Peyer's patch (tissue), 4 donors: ENCODE results near the gene BARD1. TPM values are rescaled to one million over a fixed set of nuclear protein-coding genes. Genes with fewer than 3 reads are reported as not detected.
"Not testable (repeated sequence)": the region's sequence is repeated elsewhere in the genome, so short reads cannot be mapped to it uniquely, and the experiment has no call there.

ENCODE experiments used
- DNase-seq, 3 donors: peaks; one replicate each; pipeline ENCODE4 v3.0.0-alpha.2; 2017 to 2019
- H3K27ac ChIP-seq, 4 donors: fragments of 200-600 bp; sonication (generic); one replicate each; pipeline ENCODE4 v1.5.1; 2016 to 2019
- H3K27me3 ChIP-seq, 2 donors: fragments of 200-600 bp; sonication (generic); one replicate each; pipeline ENCODE4 v1.5.1; 2019
- H3K36me3 ChIP-seq, 3 donors: fragments of 200-600 bp; sonication (generic); one replicate each; pipeline ENCODE4 v1.5.1; 2016 to 2019
- H3K4me1 ChIP-seq, 4 donors: fragments of 200-600 bp; sonication (generic); one replicate each; pipeline ENCODE4 v1.5.1; 2016 to 2019
- H3K4me3 ChIP-seq, 4 donors: fragments of 200-600 bp; sonication (generic); 1 replicate in 3 of 4; 2 replicates in 1 of 4; pipeline ENCODE4 v1.5.1; 2016 to 2019; ENCODE audit warnings: mild to moderate bottlenecking in 1 of 4
- H3K9me3 ChIP-seq, 4 donors: fragments of 200-600 bp; sonication (generic); one replicate each; pipeline ENCODE4 v1.5.1; 2016 to 2019; ENCODE audit warnings: mild to moderate bottlenecking in 1 of 4
- CTCF ChIP-seq, 6 experiments: fragments of 450-650 bp in 4 of 6; fragments of 200-600 bp in 2 of 6; sonication (generic) in 1 of 6; IDR thresholded peaks; one replicate each; pipeline ENCODE4 v1.5.1; 2017 to 2019; ENCODE audit warnings: antibody characterized with exemption in 6 of 6, mild to moderate bottlenecking in 3 of 6, moderate library complexity in 1 of 6
- POLR2A ChIP-seq, 2 donors: fragments of 450-650 bp; IDR thresholded peaks; one replicate each; pipeline ENCODE4 v1.5.1; 2017; ENCODE audit warnings: antibody characterized with exemption in 2 of 2, mild to moderate bottlenecking in 2 of 2, moderate library complexity in 2 of 2
- total RNA-seq, 4 donors: library from RNA; depleted of rRNA; stranded (reverse); fragments of >200 nt; gene quantifications; one replicate each; pipeline ENCODE4 v1.1.0, GENCODE V29; 2016

Gene BARD1
- total RNA-seq, 4 donors from 2014 or later, result 5.8 to 45.4 (median 7.2) TPM

GRCh38 chr2:214730248-214730647, 79.2 kb downstream of the BARD1 start:
- Histone ChIP-seq H3K4me3 (no peak overlapping the region), H3K4me1 (no peaks in the 10 kb centered on the region), H3K9me3 (no peaks in the 10 kb centered on the region), H3K27ac (no peak overlapping the region), H3K36me3 (no peaks in the 10 kb centered on the region), H3K27me3 (no peaks in the 10 kb centered on the region)
- TF ChIP-seq POLR2A (IDR thresholded peaks at IDR 0.05) (no peak), CTCF (IDR thresholded peaks at IDR 0.05) (no peak)
- DNase-seq, result no peak

- Histone ChIP-seq H3K4me3 (no peak overlapping the region), H3K27me3 (no peaks in the 10 kb centered on the region), H3K27ac (no peak overlapping the region), H3K4me1 (no peaks in the 10 kb centered on the region), H3K36me3 (no peaks in the 10 kb centered on the region), H3K9me3 (no peaks in the 10 kb centered on the region)
- TF ChIP-seq POLR2A (IDR thresholded peaks at IDR 0.05) (no peak), CTCF (IDR thresholded peaks at IDR 0.05) (no peak)
- no peak for DNase-seq
Measured at GRCh38 chr2:214724741-214725140, 84.7 kb downstream of the BARD1 start.

DNA sequence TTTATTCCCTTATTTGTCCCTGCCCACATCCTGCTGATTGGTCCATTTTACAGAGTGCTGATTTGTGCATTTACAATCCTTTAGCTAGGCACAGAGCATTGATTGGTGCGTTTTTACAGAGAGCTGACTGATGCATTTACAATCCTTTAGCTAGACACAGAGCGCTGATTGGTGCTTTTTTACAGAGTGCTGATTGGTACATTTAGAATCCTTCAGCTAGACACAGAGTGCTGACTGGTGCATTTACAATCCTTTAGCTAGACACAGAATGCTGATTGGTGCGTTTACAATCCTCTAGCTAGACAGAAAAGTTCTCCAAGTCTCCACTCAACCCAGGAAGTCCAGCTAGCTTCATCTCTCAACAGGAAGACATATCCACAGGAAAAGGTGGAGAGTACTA, 91.6 kb downstream of the BARD1 start:
- H3K27me3 ChIP-seq, H3K4me3 ChIP-seq, H3K9me3 ChIP-seq, H3K27ac ChIP-seq, H3K4me1 ChIP-seq, DNase-seq, H3K36me3 ChIP-seq: not testable (repeated sequence)

GRCh38 chr2:214716811-214717560, 92.5 kb downstream of the BARD1 start:
- H3K4me3 ChIP-seq, result no peak overlapping the region
- H3K9me3 ChIP-seq, result no peaks in the 10 kb centered on the region
- H3K36me3 ChIP-seq, result no peaks in the 10 kb centered on the region
- H3K4me1 ChIP-seq, result no peaks in the 10 kb centered on the region
- no peak for DNase-seq
- H3K27me3 ChIP-seq, result no peaks in the 10 kb centered on the region
- H3K27ac ChIP-seq, result no peak overlapping the region
- no peak for TF ChIP-seq POLR2A (IDR thresholded peaks at IDR 0.05)
- no peak for TF ChIP-seq CTCF (IDR thresholded peaks at IDR 0.05)

DNA sequence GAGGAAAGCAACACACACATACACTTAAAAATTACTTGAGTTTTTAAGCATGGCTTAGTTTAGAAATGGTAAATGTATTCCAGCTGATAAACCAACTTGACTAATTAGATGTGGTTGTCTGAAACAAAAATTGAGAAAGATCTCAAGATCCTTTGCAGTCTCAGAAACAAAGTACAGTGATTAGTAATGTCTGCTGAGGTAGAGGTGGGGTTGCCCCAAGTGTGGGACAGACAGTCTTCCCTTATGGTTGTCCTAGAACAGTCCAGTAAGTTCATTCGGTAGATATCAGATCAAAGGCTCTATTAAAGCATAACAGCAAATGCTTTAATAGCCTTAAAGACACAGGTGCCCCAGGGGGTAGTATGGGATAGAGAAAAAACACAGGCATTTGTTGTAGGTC, 94.5 kb downstream of the BARD1 start:
- Histone ChIP-seq H3K4me1 (no peaks in the 10 kb centered on the region), H3K27ac (no peak overlapping the region), H3K36me3 (no peaks in the 10 kb centered on the region), H3K4me3 (no peak overlapping the region), H3K9me3 (no peaks in the 10 kb centered on the region), H3K27me3 (no peaks in the 10 kb centered on the region)
- no peak for DNase-seq
- no peak for TF ChIP-seq POLR2A (IDR thresholded peaks at IDR 0.05)
- no peak for TF ChIP-seq CTCF (IDR thresholded peaks at IDR 0.05)

GRCh38 chr2:214713080-214713830, 96.2 kb downstream of the BARD1 start:
- H3K27me3 ChIP-seq, result no peaks in the 10 kb centered on the region
- H3K27ac ChIP-seq, result no peak overlapping the region
- DNase-seq, result no peak
- no peaks in the 10 kb centered on the region for H3K9me3 ChIP-seq
- H3K36me3 ChIP-seq, result no peaks in the 10 kb centered on the region
- no peak for TF ChIP-seq CTCF (IDR thresholded peaks at IDR 0.05)
- TF ChIP-seq POLR2A (IDR thresholded peaks at IDR 0.05), result no peak
- H3K4me3 ChIP-seq, result no peak overlapping the region
- no peaks in the 10 kb centered on the region for H3K4me1 ChIP-seq
